Endothelial cell of umbilical vein (primary cell): ENCODE data around the gene PCGF3. TPM values are rescaled to one million over a fixed set of nuclear protein-coding genes. Genes with fewer than 3 reads are reported as not detected.

Experiments used
- BruUV-seq: library from RNA; stranded (reverse); fragments of 400-500 nt; replicated peaks from 2 replicates; lab custom pipeline; 2021; lab: Mats Ljungman, UMichigan
- CTCF ChIA-PET: fragments of 300-600, 350-600 bp; sonication (Branson Sonifier 250); formaldehyde crosslinking; loops from one replicate; lab custom pipeline; 2021; ENCODE audit warnings: antibody characterized with exemption, inconsistent platforms; lab: Charles Lee
- POLR2A ChIA-PET: fragments of 300-600, 350-600 bp; sonication (Branson Sonifier 250); formaldehyde crosslinking; loops from one replicate; lab custom pipeline; 2021; ENCODE audit warnings: antibody characterized with exemption, inconsistent platforms; lab: Charles Lee
- DNase-seq: peaks from one replicate; pipeline ENCODE4 v3.0.0-alpha.2; 2011; ENCODE audit warnings: low read depth, low spot score
- FAIRE-seq: peaks from 2 replicates; lab custom pipeline; 2011; peaks lifted over from hg19 to GRCh38; lab: Jason Lieb, UNC
- H2AFZ ChIP-seq: 2 replicates; pipeline ENCODE4 v1.6.0; 2012; ENCODE audit warnings: low read depth, low read length, control low read depth, inconsistent platforms
- H3K27ac ChIP-seq: 2 replicates; pipeline ENCODE4 v1.5.1; 2011; ENCODE audit warnings: low read depth, mild to moderate bottlenecking, control low read depth, low read length, moderate library complexity; ENCODE audit not compliant: insufficient read depth
- H3K27me3 ChIP-seq, 2 experiments: 2 replicates each; pipeline versions ENCODE4 v1.6.0 to v1.6.1; 2011; ENCODE audit warnings: low read length in 2 of 2, mixed read lengths in 1 of 2; ENCODE audit not compliant: control insufficient read depth in 2 of 2, insufficient read depth in 2 of 2
- H3K36me3 ChIP-seq, 2 experiments: 2 replicates in 1 of 2; 3 replicates in 1 of 2; pipeline ENCODE4 v1.5.1; 2011; ENCODE audit warnings: low read length in 2 of 2, mild to moderate bottlenecking in 1 of 2, moderate library complexity in 1 of 2; ENCODE audit not compliant: control insufficient read depth in 2 of 2, insufficient read depth in 2 of 2; ENCODE audit errors: extremely low read depth in 1 of 2
- H3K4me1 ChIP-seq: 3 replicates; pipeline ENCODE4 v1.5.1; 2011; ENCODE audit warnings: mild to moderate bottlenecking, low read length; ENCODE audit not compliant: control insufficient read depth, insufficient read depth; ENCODE audit errors: extremely low read depth
- H3K4me2 ChIP-seq: 2 replicates; pipeline ENCODE4 v1.6.1; 2011; ENCODE audit warnings: low read length, control low read depth, mixed read lengths; ENCODE audit not compliant: insufficient read depth
- H3K4me3 ChIP-seq, 3 experiments: fragments of 200-600 bp in 1 of 3; sonication (generic), shearing (Covaris generic) in 1 of 3; replicated peaks in 1 of 3; 2 replicates each; pipeline ENCODE4 v1.5.1; 2011 to 2016; ENCODE audit warnings: control low read depth in 3 of 3, low read length in 3 of 3, mild to moderate bottlenecking in 2 of 3, inconsistent platforms in 1 of 3, low read depth in 1 of 3, moderate library complexity in 1 of 3; ENCODE audit not compliant: insufficient read depth in 1 of 3
- H3K79me2 ChIP-seq: 2 replicates; pipeline ENCODE4 v1.6.0; 2012; ENCODE audit warnings: low read length, inconsistent platforms; ENCODE audit not compliant: control insufficient read depth, insufficient read depth
- H3K9ac ChIP-seq: replicated peaks from 2 replicates; pipeline ENCODE3; 2011; ENCODE audit warnings: low read length, control low read depth; ENCODE audit not compliant: insufficient read depth; ENCODE audit errors: extremely low read depth
- H3K9me1 ChIP-seq: replicated peaks from 3 replicates; pipeline ENCODE4 v1.6.0; 2011; ENCODE audit warnings: mild to moderate bottlenecking, low read length; ENCODE audit not compliant: control insufficient read depth, insufficient read depth; ENCODE audit errors: extremely low read depth
- H3K9me3 ChIP-seq: replicated peaks from 2 replicates; pipeline ENCODE4 v1.5.1; 2012; ENCODE audit warnings: low read length, inconsistent platforms; ENCODE audit not compliant: control insufficient read depth, insufficient read depth
- H4K20me1 ChIP-seq: replicated peaks from 2 replicates; pipeline ENCODE3; 2011; ENCODE audit warnings: mild to moderate bottlenecking, low read length; ENCODE audit not compliant: control insufficient read depth, insufficient read depth; ENCODE audit errors: extremely low read depth
- EZH2 ChIP-seq: IDR thresholded peaks from 2 replicates; pipeline ENCODE4 v1.6.1; 2012; ENCODE audit warnings: borderline replicate concordance, low read depth, mild to moderate bottlenecking, moderate library complexity, low read length, inconsistent platforms; ENCODE audit not compliant: severe bottlenecking
- JUN ChIP-seq: IDR thresholded peaks from 2 replicates; pipeline ENCODE4 v1.6.1; 2011; ENCODE audit warnings: borderline replicate concordance, low read depth; ENCODE audit not compliant: insufficient read length, insufficient read depth
- POLR2AphosphoS5 ChIP-seq: IDR thresholded peaks from 2 replicates; pipeline ENCODE4 v1.6.1; 2012; ENCODE audit warnings: low read depth, mild to moderate bottlenecking, control low read depth, low read length, moderate library complexity; ENCODE audit not compliant: insufficient read depth
- dilution Hi-C: fragments of 300-500 bp; cut with MboI; formaldehyde crosslinking; loops from one replicate; pipeline ENCODE4 v1.15.0; 2019; ENCODE audit warnings: low sequenced_read_pairs; ENCODE audit not compliant: extremely low pct_ligation_motif_present
- intact Hi-C: fragments of 100-400 bp; cut with micrococcal nuclease; formaldehyde crosslinking; loops from one replicate; pipeline ENCODE4 v1.10.0; 2022
- polyA plus RNA-seq, 4 experiments: library from polyadenylated mRNA; depleted of rRNA in 3 of 4; stranded (reverse) in 3 of 4; unstranded in 1 of 4; fragments of >200 nt; gene quantifications; 2 replicates each; pipeline versions ENCODE4 v1.2.1 to v1.2.3, GENCODE V29; 2011 to 2012; ENCODE audit warnings: missing spikeins in 1 of 4
- total RNA-seq: library from RNA; stranded (reverse); gene quantifications from 2 replicates; pipeline ENCODE4 v1.2.3, GENCODE V29; 2021
- TF ChIP-seq, protein P1 (sequence below), 2 donors: IDR thresholded peaks; 1 replicate in 1 of 2; 2 replicates in 1 of 2; pipeline ENCODE4 v1.5.1; 2011; ENCODE audit warnings: low read length in 2 of 2, mild to moderate bottlenecking in 2 of 2, moderate library complexity in 2 of 2, control low read depth in 1 of 2, inconsistent platforms in 1 of 2, low read depth in 1 of 2; ENCODE audit not compliant: insufficient read depth in 1 of 2; ENCODE audit errors: extremely low read depth in 1 of 2

The PCGF3 gene
- total and polyA plus RNA-seq, 2 donors (not counting 3 experiments of a cell fraction or from before 2014, with no cell fraction given) = 70.2 to 91.8 TPM

DNA sequence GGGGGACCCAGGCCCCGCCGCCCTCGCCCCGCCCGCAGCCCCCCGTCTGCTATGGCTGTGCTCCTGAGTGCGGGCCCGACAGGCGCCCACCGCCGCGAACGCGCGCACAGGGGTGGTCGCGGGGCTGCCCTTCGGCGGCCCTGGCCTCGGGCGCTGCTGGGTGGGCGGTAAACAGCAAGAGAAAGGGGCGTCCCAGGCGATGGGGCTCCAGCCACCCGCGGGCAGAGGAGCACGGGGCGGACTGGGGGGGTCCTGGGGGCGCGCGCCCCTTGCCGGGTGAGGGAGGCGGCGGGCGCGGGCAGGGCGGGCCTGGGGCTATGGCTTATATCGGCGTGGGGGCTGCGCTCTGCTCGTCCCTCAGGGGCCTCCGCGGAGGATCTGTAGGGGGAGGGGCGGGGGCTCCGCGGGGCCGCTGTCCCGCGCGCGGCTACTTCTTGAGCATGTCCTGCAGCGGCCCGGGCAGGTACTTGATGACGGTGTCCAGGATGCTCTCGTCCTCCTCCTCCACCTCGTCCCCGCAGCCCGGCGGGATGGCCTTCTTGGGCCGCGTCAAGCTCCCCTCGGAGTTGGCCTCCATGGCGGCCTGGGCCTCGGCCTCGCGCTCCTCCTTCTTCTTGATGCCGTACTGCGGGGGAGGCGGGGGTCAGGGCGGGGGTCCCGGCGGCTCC lies 80.6 kb downstream of the PCGF3 start:
- FAIRE-seq = no peak
- Histone ChIP-seq H3K79me2 (peaks cover 4% of the 10 kb centered on the region), H4K20me1 (no peaks in the 10 kb centered on the region), H3K27ac (no peak overlapping the region), H3K4me3 (peak overlapping the region in 1 of 3 experiments; percentile 19), H3K4me1 (peaks cover 9% of the 10 kb centered on the region), H2AFZ (peak overlapping the region; percentile 18), H3K36me3 (no peaks in the 10 kb centered on the region), H3K9me1 (no peaks in the 10 kb centered on the region), H3K9ac (no peak overlapping the region), H3K4me2 (no peak overlapping the region), H3K27me3 (peaks cover 0 to 2% of the 10 kb centered on the region in 2 experiments), H3K9me3 (no peaks in the 10 kb centered on the region)
- ChIA-PET POLR2A (interaction anchor here (1.2 kb wide), 1 partner anchor 13 kb away, joined by 3 read pairs; no protein-coding TSS in a partner anchor), CTCF (interaction anchor here (1.2 to 1.3 kb wide), 2 partner anchors 43 to 201 kb away, joined by 3 to 5 read pairs; partner anchors contain the start of gene IDUA)
- dilution Hi-C loops (no loop called here), intact Hi-C loops (no loop called here)
- BruUV-seq = no TSS peak
- TF ChIP-seq JUN (no peak), EZH2 (peak; percentile 84)
- no peak for DNase-seq

- H3K27ac ChIP-seq = no peak overlapping the region
- no peaks in the 10 kb centered on the region for H3K9me3 ChIP-seq
- TF ChIP-seq, protein P1, sequence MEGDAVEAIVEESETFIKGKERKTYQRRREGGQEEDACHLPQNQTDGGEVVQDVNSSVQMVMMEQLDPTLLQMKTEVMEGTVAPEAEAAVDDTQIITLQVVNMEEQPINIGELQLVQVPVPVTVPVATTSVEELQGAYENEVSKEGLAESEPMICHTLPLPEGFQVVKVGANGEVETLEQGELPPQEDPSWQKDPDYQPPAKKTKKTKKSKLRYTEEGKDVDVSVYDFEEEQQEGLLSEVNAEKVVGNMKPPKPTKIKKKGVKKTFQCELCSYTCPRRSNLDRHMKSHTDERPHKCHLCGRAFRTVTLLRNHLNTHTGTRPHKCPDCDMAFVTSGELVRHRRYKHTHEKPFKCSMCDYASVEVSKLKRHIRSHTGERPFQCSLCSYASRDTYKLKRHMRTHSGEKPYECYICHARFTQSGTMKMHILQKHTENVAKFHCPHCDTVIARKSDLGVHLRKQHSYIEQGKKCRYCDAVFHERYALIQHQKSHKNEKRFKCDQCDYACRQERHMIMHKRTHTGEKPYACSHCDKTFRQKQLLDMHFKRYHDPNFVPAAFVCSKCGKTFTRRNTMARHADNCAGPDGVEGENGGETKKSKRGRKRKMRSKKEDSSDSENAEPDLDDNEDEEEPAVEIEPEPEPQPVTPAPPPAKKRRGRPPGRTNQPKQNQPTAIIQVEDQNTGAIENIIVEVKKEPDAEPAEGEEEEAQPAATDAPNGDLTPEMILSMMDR (IDR thresholded peaks at IDR 0.05; ENCODE audit: extremely low read depth in 1 of 2, insufficient read depth in 1 of 2, low read depth in 1 of 2, low read length in 2 of 2) = peak; percentile 55 to 83
- no peak for TF ChIP-seq POLR2AphosphoS5
- H3K4me2 ChIP-seq = no peak overlapping the region
- peak; percentile 48 for FAIRE-seq
- DNase-seq = peak; percentile 35
- H3K79me2 ChIP-seq = no peaks in the 10 kb centered on the region
- no peak overlapping the region for H3K4me3 ChIP-seq
- peak overlapping the region; percentile 69 for H2AFZ ChIP-seq
- no peaks in the 10 kb centered on the region for H3K36me3 ChIP-seq
- H3K27me3 ChIP-seq = peaks cover 1 to 4% of the 10 kb centered on the region in 2 experiments
- BruUV-seq = no TSS peak
- H4K20me1 ChIP-seq = no peaks in the 10 kb centered on the region
- no peak overlapping the region for H3K9ac ChIP-seq
- dilution Hi-C loops (no loop called here), intact Hi-C loops (loop anchor here (1.0 kb wide), 1 partner anchor 200 kb away; the partner anchor contains the start of gene IDUA)
- H3K4me1 ChIP-seq = peaks cover 9% of the 10 kb centered on the region
- CTCF ChIA-PET = interaction anchor here (1.2 to 1.3 kb wide), 2 partner anchors 42 to 200 kb away, joined by 3 to 5 read pairs; partner anchors contain the start of gene IDUA
- H3K9me1 ChIP-seq = no peaks in the 10 kb centered on the region
- POLR2A ChIA-PET = interaction anchor here (0.6 to 1.2 kb wide), 2 partner anchors 13 to 614 kb away, joined by 3 to 4 read pairs; no protein-coding TSS in a partner anchor
These were observed 81.2 kb downstream of the PCGF3 start for GRCh38 chr4:786861-787300.
